T-helper 17 cell (primary cell): ENCODE measurements around the gene PAPSS1. TPM values are rescaled to one million over a fixed set of nuclear protein-coding genes. Genes with fewer than 3 reads are reported as not detected.

Source experiments
- ATAC-seq: fragments of 150-1000 bp; cut with Tn5 transposase; 2 replicates; pipeline ENCODE4 v1.10.0; 2021; ENCODE audit warnings: mild to moderate bottlenecking, moderate library complexity
- DNase-seq, 3 donors: peaks; one replicate each; pipeline versions ENCODE4 v3.0.0 to v3.0.0-alpha.2; 2020 to 2021
- H3K9me3 ChIP-seq: one replicate; pipeline ENCODE4 v1.7.0; 2013; ENCODE audit warnings: low read length, mild to moderate bottlenecking; ENCODE audit not compliant: control insufficient read depth, poor library complexity, severe bottlenecking
- H3K27ac Mint-ChIP-seq: one replicate; pipeline ENCODE4 v1.8.0; 2022; ENCODE audit warnings: mild to moderate bottlenecking, moderate library complexity, mixed read lengths
- H3K27me3 Mint-ChIP-seq: one replicate; pipeline ENCODE4 v1.8.0; 2022; ENCODE audit warnings: mixed read lengths
- H3K36me3 Mint-ChIP-seq: one replicate; pipeline ENCODE4 v1.8.0; 2022; ENCODE audit warnings: low read depth, mixed read lengths
- H3K4me1 Mint-ChIP-seq: one replicate; pipeline ENCODE4 v1.8.0; 2022; ENCODE audit warnings: mild to moderate bottlenecking, mixed read lengths
- H3K4me3 Mint-ChIP-seq: one replicate; pipeline ENCODE4 v1.8.0; 2022; ENCODE audit warnings: mild to moderate bottlenecking, moderate library complexity, mixed read lengths
- total RNA-seq, 4 donors: library from RNA in 2 of 4; stranded (reverse) in 2 of 4; gene quantifications; one replicate each; pipeline ENCODE4 v1.2.3 and lab custom pipeline; 2022 to 2026

The PAPSS1 gene
- total RNA-seq, 2 donors from 2014 or later: 13.1 to 14.8 TPM

DNA sequence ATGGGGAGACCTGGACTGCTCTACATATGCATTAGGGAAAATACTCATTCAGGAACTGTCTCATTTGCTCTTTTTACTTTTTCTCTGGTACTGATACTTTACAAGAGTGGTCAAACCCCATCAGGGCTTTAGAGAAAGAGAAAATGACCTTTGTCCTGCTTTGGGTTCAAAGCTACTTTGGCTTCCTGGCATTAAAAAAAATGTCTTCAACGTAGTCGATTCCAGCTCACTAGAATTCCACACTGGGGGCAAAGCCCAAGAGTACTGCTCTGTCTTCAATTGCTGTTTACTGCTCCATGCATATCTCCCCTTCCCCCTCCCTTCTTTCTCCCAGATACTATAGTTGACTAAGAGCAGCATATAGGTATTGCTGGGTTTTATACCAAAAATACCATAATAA is 98.0 kb downstream of the PAPSS1 start:
- H3K4me3 Mint-ChIP-seq: no peak overlapping the region
- no peaks in the 10 kb centered on the region for H3K27me3 Mint-ChIP-seq
- H3K36me3 Mint-ChIP-seq: no peaks in the 10 kb centered on the region
- H3K4me1 Mint-ChIP-seq: no peaks in the 10 kb centered on the region
- no peaks in the 10 kb centered on the region for H3K9me3 ChIP-seq
- no peak overlapping the region for H3K27ac Mint-ChIP-seq
- no peak for DNase-seq
- ATAC-seq: no peak

DNA sequence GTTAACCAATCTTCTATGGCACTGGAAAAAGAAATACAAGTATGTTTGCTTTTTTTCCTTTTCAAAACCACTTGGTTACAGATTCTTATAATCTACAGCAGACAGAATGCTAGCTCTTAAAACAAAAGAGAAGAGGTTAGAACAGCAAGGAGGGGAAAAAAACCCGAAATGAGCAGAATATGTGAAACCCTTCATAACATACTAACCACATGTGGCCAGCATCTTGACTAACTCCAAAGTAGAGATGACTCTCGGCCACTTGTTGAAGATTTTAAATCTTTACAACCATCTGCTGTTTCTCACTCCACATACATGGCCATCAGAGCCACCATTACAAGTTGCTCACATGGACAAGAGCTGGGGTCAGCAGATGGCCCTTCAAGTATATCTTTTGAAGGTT is 100.3 kb downstream of the PAPSS1 start:
- no peaks in the 10 kb centered on the region for H3K4me1 Mint-ChIP-seq
- ATAC-seq (no peak), DNase-seq (no peak)
- H3K36me3 Mint-ChIP-seq: no peaks in the 10 kb centered on the region
- no peak overlapping the region for H3K4me3 Mint-ChIP-seq
- H3K27me3 Mint-ChIP-seq: no peaks in the 10 kb centered on the region
- H3K27ac Mint-ChIP-seq: no peak overlapping the region
- H3K9me3 ChIP-seq: no peaks in the 10 kb centered on the region

DNA sequence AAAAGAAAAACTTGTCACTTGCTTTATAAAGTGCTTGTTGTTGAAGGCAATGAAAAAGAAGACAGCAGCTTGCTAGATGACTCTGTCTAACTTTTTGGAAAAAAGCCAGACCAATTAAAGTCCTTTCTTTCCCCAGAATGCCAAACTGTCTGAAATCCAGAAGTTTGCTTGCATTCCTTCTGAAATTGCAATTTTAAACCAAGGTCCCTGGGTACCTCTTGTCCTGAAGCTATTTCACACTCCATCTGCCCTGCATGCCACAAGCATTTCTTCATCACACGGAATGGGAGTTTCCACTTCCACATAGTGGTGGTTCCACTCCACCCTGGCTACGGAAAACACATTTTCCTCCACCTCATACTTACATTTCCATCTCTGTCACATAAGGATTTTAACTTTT is 101.0 kb downstream of the PAPSS1 start:
- Mint-ChIP-seq H3K36me3 (no peaks in the 10 kb centered on the region), H3K4me3 (no peak overlapping the region), H3K27ac (no peak overlapping the region), H3K4me1 (no peaks in the 10 kb centered on the region), H3K27me3 (no peaks in the 10 kb centered on the region)
- no peaks in the 10 kb centered on the region for H3K9me3 ChIP-seq
- ATAC-seq (no peak), DNase-seq (no peak)

DNA sequence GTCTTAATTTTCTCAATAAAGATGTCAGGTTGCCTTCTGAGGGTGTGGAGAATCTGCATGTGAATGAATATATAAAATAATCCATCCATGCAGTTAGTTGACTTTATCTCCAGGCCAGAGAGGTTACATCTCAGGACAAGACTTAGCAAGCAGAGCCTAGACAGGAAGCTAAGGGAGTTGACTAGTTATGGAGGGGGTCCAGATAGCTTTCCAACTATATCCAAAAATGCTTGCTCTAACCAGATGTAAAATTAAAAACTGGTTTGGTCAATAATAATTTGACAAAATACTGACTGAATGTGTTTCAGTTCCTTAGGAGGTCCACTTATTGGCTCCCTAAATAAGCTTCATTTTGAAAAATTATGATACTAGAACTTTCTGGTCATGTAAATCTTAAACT is 101.4 kb downstream of the PAPSS1 start:
- H3K4me1 Mint-ChIP-seq: no peaks in the 10 kb centered on the region
- ATAC-seq (no peak), DNase-seq (no peak)
- no peak overlapping the region for H3K4me3 Mint-ChIP-seq
- no peak overlapping the region for H3K27ac Mint-ChIP-seq
- H3K9me3 ChIP-seq: no peaks in the 10 kb centered on the region
- no peaks in the 10 kb centered on the region for H3K27me3 Mint-ChIP-seq
- H3K36me3 Mint-ChIP-seq: no peaks in the 10 kb centered on the region

DNA sequence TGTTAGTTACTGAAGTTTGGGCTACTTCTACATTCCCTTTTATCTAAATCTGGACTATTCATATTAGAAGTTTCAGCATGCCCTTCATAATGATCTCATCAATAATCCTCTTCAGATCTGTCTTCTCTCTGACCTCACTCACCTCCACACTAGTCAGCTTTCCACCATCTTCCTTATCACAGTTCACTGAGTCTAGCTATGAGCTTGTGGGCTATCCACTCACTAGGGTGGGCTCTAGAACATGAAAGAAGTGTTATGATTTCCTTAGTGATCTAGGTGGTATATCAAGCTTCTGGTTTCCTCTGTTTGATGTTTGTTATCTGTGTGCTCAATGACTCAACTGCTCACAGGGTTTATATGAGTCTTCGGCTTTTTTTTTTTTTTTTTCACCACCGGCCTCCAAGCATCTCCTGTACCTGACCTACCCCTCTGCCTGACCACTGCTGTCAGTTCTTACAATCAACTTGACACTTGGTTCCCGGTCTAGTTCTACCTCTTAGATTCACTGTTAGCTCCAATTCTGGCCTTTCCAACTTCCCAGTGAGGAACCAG is 103.1 kb downstream of the PAPSS1 start:
- no peak for DNase-seq
- no peaks in the 10 kb centered on the region for H3K4me1 Mint-ChIP-seq
- ATAC-seq: no peak
- no peak overlapping the region for H3K4me3 Mint-ChIP-seq
- no peaks in the 10 kb centered on the region for H3K27me3 Mint-ChIP-seq
- H3K9me3 ChIP-seq: no peaks in the 10 kb centered on the region
- no peaks in the 10 kb centered on the region for H3K36me3 Mint-ChIP-seq
- no peak overlapping the region for H3K27ac Mint-ChIP-seq

DNA sequence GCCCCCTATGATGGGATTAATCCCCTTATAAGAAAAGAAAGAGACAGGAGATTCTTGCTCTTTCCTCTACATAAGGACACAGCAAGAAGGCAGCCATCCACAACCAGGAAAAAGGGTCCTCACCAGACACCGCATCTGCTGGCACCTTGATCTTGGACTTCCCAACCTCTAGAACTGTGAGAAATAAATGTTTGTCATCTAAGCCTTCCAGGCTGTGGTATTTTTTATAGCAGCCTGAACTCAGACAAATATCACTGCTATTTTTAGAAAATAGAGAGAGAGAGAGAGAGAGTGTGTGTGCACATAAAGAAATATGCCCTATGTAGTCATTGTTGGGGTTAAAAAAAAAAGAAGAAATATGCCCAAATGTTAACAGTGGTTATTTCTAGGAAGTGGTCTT is 104.2 kb downstream of the PAPSS1 start:
- DNase-seq: no peak
- Mint-ChIP-seq H3K27me3 (no peaks in the 10 kb centered on the region), H3K36me3 (no peaks in the 10 kb centered on the region)

DNA sequence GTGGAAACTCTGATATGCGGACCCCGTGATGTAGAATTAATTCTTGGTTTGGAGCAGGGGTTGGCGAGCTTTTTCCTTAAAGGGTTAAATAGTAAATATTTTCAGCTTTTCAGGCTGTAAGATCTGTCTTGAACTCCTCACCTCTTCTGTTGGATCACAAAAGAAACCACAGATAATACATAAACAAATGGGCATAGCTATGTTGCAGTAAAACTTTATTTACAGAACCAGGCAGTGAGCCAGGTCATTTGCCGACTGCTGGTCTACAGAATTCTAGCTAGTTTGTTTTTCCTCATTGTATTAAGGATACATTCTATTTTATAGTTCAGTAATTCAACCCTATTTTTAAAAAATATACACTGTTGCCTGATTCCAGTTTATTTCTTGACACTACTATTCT is 116.6 kb downstream of the PAPSS1 start:
- DNase-seq (no peak), ATAC-seq (no peak)
- Mint-ChIP-seq H3K4me1 (no peaks in the 10 kb centered on the region), H3K36me3 (no peaks in the 10 kb centered on the region), H3K4me3 (no peak overlapping the region), H3K27me3 (no peaks in the 10 kb centered on the region), H3K27ac (no peak overlapping the region)
- H3K9me3 ChIP-seq: no peaks in the 10 kb centered on the region

More for the DNA sequence above, 104.2 kb downstream of the PAPSS1 start:
- no peaks in the 10 kb centered on the region for H3K4me1 Mint-ChIP-seq
- ATAC-seq: no peak
- H3K27ac Mint-ChIP-seq: no peak overlapping the region
- no peak overlapping the region for H3K4me3 Mint-ChIP-seq
- no peaks in the 10 kb centered on the region for H3K9me3 ChIP-seq

DNA sequence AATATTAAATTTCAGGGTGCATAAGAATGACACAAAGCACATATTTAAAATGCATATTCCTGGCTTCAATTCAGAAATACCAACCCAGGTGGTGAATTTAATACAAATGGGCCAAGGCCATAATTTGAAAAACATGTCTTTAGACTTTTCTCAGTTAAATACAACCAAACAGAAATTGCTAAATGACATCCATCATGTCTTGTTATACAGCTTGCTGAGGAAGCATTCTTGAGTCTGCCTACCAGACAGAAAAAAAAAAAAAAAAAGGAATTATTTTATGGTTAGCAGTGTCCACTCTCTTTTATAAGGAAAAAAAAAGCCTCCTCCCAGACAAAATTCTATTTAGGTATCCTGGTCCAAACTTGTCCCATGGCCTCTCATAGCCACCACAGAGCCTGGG is 119.1 kb downstream of the PAPSS1 start:
- no peak for ATAC-seq
- Mint-ChIP-seq H3K27me3 (peaks cover 4% of the 10 kb centered on the region), H3K4me1 (no peaks in the 10 kb centered on the region), H3K36me3 (no peaks in the 10 kb centered on the region), H3K4me3 (no peak overlapping the region), H3K27ac (no peak overlapping the region)
- no peak for DNase-seq
- no peaks in the 10 kb centered on the region for H3K9me3 ChIP-seq

DNA sequence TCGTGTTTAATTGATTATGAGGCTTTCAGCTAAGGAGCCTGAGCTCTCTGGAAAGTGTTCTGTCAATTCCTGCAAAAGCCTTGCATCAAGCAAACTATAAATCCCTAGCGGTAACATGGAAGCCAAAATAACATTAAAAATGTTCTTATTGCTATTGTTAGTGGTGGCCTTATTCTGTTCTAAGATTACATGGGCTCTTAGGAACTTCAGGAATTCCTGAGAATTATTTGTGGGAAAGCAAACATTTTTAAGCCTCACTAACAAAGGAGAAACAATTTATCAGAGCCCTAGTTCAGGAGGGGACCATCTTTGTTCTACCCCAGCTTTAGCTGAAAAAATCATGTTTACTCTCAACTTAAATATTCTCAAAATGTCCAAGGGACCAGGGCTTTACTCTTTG is 119.6 kb downstream of the PAPSS1 start:
- H3K4me3 Mint-ChIP-seq: no peak overlapping the region
- no peaks in the 10 kb centered on the region for H3K36me3 Mint-ChIP-seq
- ATAC-seq (no peak), DNase-seq (no peak)
- H3K27ac Mint-ChIP-seq: no peak overlapping the region
- H3K9me3 ChIP-seq: no peaks in the 10 kb centered on the region
- no peaks in the 10 kb centered on the region for H3K4me1 Mint-ChIP-seq
- peaks cover 6% of the 10 kb centered on the region for H3K27me3 Mint-ChIP-seq

DNA sequence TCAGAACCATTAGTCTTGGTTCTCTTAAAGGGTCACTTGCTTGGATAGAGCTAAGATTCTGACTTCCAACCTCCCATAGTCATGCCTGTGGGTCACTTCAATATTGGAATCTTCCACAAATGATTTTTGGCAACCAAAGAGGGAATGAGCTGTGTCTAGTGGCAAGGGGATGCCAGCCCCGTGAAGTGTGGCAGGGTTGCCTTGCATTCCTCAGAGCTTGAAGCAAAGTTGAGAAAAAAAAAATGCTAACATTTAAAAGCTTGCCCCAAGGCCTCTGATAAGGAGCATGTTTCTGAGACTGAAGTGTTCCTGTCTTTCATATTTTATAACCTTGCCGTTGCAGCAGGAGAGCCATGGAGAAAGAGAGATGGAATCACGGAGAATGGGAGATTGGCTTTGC is 120.2 kb downstream of the PAPSS1 start:
- Mint-ChIP-seq H3K27ac (no peak overlapping the region), H3K4me3 (no peak overlapping the region), H3K36me3 (no peaks in the 10 kb centered on the region), H3K27me3 (peaks cover 6% of the 10 kb centered on the region), H3K4me1 (no peaks in the 10 kb centered on the region)
- H3K9me3 ChIP-seq: no peaks in the 10 kb centered on the region
- no peak for DNase-seq
- ATAC-seq: no peak

DNA sequence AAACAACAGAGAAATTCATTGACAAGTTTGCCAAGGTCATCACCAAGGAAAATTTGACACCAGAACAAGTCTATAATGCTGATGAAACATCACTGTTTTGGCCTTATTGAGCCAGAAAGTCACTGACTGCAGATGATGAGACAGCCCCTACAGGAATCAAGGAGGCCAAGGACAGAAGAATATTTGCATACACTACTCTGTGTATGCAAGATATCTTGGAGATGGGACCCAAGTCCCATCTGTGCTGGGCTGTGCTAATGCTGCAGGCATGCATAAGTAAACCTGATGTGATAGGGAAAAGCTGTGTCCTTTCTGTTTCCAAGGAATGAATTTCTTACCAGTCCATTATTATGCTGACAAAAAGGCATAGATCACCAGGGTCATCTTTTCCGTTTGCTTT is 126.8 kb downstream of the PAPSS1 start:
- Mint-ChIP-seq H3K27ac (no peak overlapping the region), H3K27me3 (peaks cover 23% of the 10 kb centered on the region), H3K4me3 (no peak overlapping the region), H3K36me3 (peaks cover 3% of the 10 kb centered on the region), H3K4me1 (no peaks in the 10 kb centered on the region)
- DNase-seq (no peak), ATAC-seq (no peak)
- no peaks in the 10 kb centered on the region for H3K9me3 ChIP-seq

DNA sequence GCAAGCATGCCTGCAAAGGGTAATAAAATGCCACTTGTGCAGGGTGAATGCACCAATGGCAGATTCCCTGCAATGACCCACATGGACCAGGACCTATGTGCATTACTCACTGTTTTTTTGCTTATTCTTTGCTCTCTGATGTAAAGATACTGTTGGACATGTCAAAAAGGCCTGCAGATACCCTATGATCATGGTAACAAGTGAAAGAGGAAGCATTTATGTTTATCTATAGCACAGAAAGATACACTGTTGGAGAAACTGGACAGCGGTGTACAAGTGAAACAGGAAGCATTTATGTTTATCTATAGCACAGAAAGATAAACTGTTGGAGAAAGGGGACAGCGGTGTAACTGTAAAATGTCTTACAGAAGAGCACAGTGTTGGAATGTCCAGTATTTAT is 127.5 kb downstream of the PAPSS1 start:
- Mint-ChIP-seq H3K27ac (no peak overlapping the region), H3K36me3 (peaks cover 3% of the 10 kb centered on the region)
- ATAC-seq: no peak

DNA sequence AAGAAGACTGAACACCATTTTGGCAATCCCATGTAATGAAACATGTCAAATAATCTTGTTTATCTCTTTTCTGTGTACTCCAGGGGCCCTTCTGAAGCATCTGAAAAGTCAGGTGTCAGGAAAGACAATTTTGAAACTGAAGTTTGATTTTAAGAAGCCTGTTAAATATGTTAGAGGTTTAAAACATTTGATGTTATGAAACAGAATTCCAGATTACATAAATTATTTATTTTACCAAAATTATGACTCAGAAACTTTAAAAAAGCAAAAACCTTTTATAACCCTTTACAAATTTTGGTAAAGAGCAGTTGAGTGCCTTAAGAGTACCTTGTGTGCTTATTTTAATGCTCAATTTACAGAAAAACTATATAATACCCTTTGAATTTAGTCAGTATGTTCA is 130.8 kb downstream of the PAPSS1 start:
- peaks cover 3% of the 10 kb centered on the region for H3K36me3 Mint-ChIP-seq
- H3K27me3 Mint-ChIP-seq: peaks cover 16% of the 10 kb centered on the region
- no peak overlapping the region for H3K27ac Mint-ChIP-seq
- ATAC-seq: no peak
- no peaks in the 10 kb centered on the region for H3K9me3 ChIP-seq
- no peak overlapping the region for H3K4me3 Mint-ChIP-seq
- H3K4me1 Mint-ChIP-seq: no peaks in the 10 kb centered on the region
- DNase-seq: no peak

More for the DNA sequence above, 127.5 kb downstream of the PAPSS1 start:
- Mint-ChIP-seq H3K4me3 (no peak overlapping the region), H3K27me3 (peaks cover 23% of the 10 kb centered on the region), H3K4me1 (no peaks in the 10 kb centered on the region)
- no peaks in the 10 kb centered on the region for H3K9me3 ChIP-seq
- DNase-seq: no peak

DNA sequence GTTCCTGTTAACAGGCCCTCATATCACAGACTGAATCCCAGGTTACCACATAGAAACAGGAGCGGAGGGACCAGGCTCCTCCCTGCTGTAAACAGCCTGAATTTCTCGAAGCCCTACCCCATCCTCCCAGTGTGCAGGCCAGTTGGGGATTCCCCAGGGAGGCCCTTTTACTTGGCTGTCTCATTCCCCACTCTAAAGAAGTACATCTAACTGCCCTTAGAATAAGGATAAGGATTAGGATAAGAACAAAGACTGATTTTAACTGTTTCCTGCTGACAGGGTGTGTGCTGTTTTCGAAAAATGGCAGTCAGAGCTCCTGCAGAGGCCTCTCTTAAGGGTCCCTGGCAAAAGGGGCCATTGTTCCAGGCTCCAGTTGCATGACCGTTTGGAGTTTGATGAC is 133.7 kb downstream of the PAPSS1 start:
- Mint-ChIP-seq H3K36me3 (no peaks in the 10 kb centered on the region), H3K4me1 (no peaks in the 10 kb centered on the region), H3K27me3 (no peaks in the 10 kb centered on the region), H3K4me3 (no peak overlapping the region), H3K27ac (no peak overlapping the region)
- ATAC-seq (no peak), DNase-seq (no peak)
- H3K9me3 ChIP-seq: no peaks in the 10 kb centered on the region
